Naive thymus-derived CD4-positive, alpha-beta T cell (primary cell): ENCODE results near the gene PBX1. TPM values are rescaled to one million over a fixed set of nuclear protein-coding genes. Genes with fewer than 3 reads are reported as not detected.
"Not testable (repeated sequence)": the region's sequence is repeated elsewhere in the genome, so short reads cannot be mapped to it uniquely, and the experiment has no call there.

Experiments used
- ATAC-seq: fragments of 150-1000 bp; cut with Tn5 transposase; 2 replicates; pipeline ENCODE4 v1.10.0; 2021; ENCODE audit warnings: mild to moderate bottlenecking, moderate library complexity
- CTCF ChIA-PET: fragments of 350-600 bp; sonication (Branson Sonifier 250); formaldehyde crosslinking; loops from one replicate; lab custom pipeline; 2021; ENCODE audit warnings: antibody characterized with exemption; lab: Charles Lee
- POLR2A ChIA-PET: fragments of 350-600 bp; sonication (Branson Sonifier 250); formaldehyde crosslinking; loops from one replicate; lab custom pipeline; 2021; ENCODE audit warnings: antibody characterized with exemption, inconsistent platforms; lab: Charles Lee
- DNase-seq, 9 donors: peaks; one replicate each; pipeline versions ENCODE4 v3.0.0 to v3.0.0-alpha.2; 2020 to 2022; ENCODE audit warnings: mixed read lengths in 1 of 9
- H3K27ac ChIP-seq: one replicate; pipeline ENCODE4 v1.7.0; 2013; ENCODE audit warnings: mild to moderate bottlenecking, low read depth, low read length, moderate library complexity
- H3K27me3 ChIP-seq, 2 donors: one replicate each; pipeline ENCODE4 v1.7.0; 2013; ENCODE audit warnings: low read length in 2 of 2, mild to moderate bottlenecking in 2 of 2, moderate library complexity in 2 of 2; ENCODE audit not compliant: control insufficient read depth in 2 of 2, insufficient read depth in 2 of 2
- H3K36me3 ChIP-seq, 3 experiments: 1 replicate in 2 of 3; 2 replicates in 1 of 3; pipeline ENCODE4 v1.7.0; 2013; ENCODE audit warnings: low read length in 3 of 3, mild to moderate bottlenecking in 3 of 3, moderate library complexity in 1 of 3; ENCODE audit not compliant: insufficient read depth in 3 of 3, control insufficient read depth in 2 of 3
- H3K4me1 ChIP-seq, 2 donors: one replicate each; pipeline ENCODE4 v1.7.0; 2013; ENCODE audit warnings: low read length in 2 of 2, mild to moderate bottlenecking in 2 of 2, moderate library complexity in 1 of 2; ENCODE audit not compliant: control insufficient read depth in 2 of 2, insufficient read depth in 2 of 2
- H3K4me3 ChIP-seq: 2 replicates; pipeline ENCODE4 v1.7.0; 2013; ENCODE audit warnings: mild to moderate bottlenecking, low read length
- H3K9me3 ChIP-seq, 3 experiments: 1 replicate in 2 of 3; 2 replicates in 1 of 3; pipeline ENCODE4 v1.7.0; 2013; ENCODE audit warnings: low read length in 3 of 3; ENCODE audit not compliant: control insufficient read depth in 2 of 3
- H3K27ac Mint-ChIP-seq, 9 donors: one replicate each; pipeline ENCODE4 v1.8.0; 2020 to 2022; ENCODE audit warnings: mixed read lengths in 9 of 9, mild to moderate bottlenecking in 8 of 9, moderate library complexity in 5 of 9, inconsistent platforms in 2 of 9
- H3K27me3 Mint-ChIP-seq, 5 donors: one replicate each; pipeline ENCODE4 v1.8.0; 2021 to 2022; ENCODE audit warnings: mixed read lengths in 5 of 5, mild to moderate bottlenecking in 1 of 5
- H3K36me3 Mint-ChIP-seq, 5 donors: one replicate each; pipeline ENCODE4 v1.8.0; 2020 to 2022; ENCODE audit warnings: mixed read lengths in 5 of 5, mild to moderate bottlenecking in 3 of 5, inconsistent platforms in 1 of 5
- H3K4me1 Mint-ChIP-seq, 7 donors: one replicate each; pipeline ENCODE4 v1.8.0; 2020 to 2022; ENCODE audit warnings: mixed read lengths in 7 of 7, mild to moderate bottlenecking in 3 of 7, inconsistent platforms in 1 of 7
- H3K4me3 Mint-ChIP-seq, 10 donors: one replicate each; pipeline ENCODE4 v1.8.0; 2020 to 2022; ENCODE audit warnings: mild to moderate bottlenecking in 10 of 10, mixed read lengths in 10 of 10, moderate library complexity in 6 of 10, inconsistent platforms in 2 of 10
- H3K9me3 Mint-ChIP-seq, 11 donors: one replicate each; pipeline ENCODE4 v1.8.0; 2020 to 2022; ENCODE audit warnings: mixed read lengths in 11 of 11, mild to moderate bottlenecking in 4 of 11, inconsistent platforms in 1 of 11, moderate library complexity in 1 of 11
- intact Hi-C, 2 donors: fragments of 100-400 bp; cut with micrococcal nuclease; formaldehyde crosslinking; loops; one replicate each; pipeline ENCODE4 v1.15.1; 2023
- polyA plus RNA-seq, 2 donors: library from polyadenylated mRNA; unstranded; fragments of 300-500 nt; fragmentation: Illumina TruSeq; gene quantifications; one replicate each; pipeline ENCODE4 v1.2.3, GENCODE V29; 2021
- total RNA-seq, 6 experiments: library from RNA in 5 of 6; stranded (reverse) in 5 of 6; gene quantifications; 1 replicate in 5 of 6; 2 replicates in 1 of 6; pipeline ENCODE4 v1.2.3 and lab custom pipeline; 2021 to 2026

Gene PBX1
- total and polyA plus RNA-seq, 7 experiments from 2014 or later: 0.02 to 2.9 (median 1.7) TPM; not detected in 1

DNA sequence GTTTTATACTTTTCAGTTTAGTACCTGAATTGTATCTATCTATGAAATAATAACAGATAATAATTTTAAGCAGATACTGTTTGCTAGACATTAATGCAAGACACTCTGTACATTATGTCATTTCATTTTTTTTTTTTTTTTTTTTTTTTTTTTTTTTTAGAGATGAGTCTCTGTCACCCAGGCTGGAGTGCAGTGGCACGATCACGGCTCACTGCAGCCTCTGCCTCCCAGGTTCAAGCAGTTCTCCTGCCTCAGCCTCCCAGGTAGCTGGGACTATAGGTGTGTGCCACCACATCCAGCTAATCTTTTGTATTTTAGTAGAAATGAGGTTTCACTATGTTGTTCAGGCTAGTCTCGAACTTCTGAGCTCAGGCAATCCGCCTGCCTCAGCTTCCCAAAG, 44.8 kb downstream of the PBX1 start:
- H3K27ac ChIP-seq, ATAC-seq, H3K4me3 Mint-ChIP-seq, POLR2A ChIA-PET, H3K4me1 ChIP-seq, H3K27me3 ChIP-seq, DNase-seq, H3K4me1 Mint-ChIP-seq, H3K36me3 Mint-ChIP-seq, H3K27ac Mint-ChIP-seq, H3K36me3 ChIP-seq, H3K9me3 Mint-ChIP-seq, H3K4me3 ChIP-seq, intact Hi-C loops, CTCF ChIA-PET, H3K27me3 Mint-ChIP-seq, H3K9me3 ChIP-seq: not testable (repeated sequence)

DNA sequence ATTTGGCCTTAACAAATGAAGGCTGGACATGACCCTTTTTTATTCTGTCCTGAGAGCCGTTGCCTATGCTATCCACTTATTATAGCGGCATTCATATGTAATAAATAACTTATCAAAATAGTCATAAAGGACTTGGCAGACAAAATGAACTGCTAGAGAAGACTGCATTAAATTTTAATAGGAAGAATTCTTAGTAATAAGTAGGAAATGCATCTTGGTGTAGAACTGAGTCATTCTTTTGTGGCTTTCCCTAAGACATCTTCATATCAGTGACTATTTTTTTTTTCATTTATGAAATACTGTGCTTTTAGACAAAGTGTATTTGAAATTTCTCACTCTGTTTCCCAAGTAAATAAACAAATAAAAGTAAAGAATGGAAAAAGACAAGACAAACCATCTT, 45.6 kb downstream of the PBX1 start:
- H3K27ac Mint-ChIP-seq: no peak overlapping the region
- H3K27me3 Mint-ChIP-seq: peaks cover 0 to 5% (median 0%) of the 10 kb centered on the region in 5 donors
- CTCF ChIA-PET: no interaction called here
- POLR2A ChIA-PET: no interaction called here
- no peaks in the 10 kb centered on the region for H3K4me1 ChIP-seq
- no peak overlapping the region for H3K27ac ChIP-seq
- H3K27me3 ChIP-seq: no peaks in the 10 kb centered on the region
- DNase-seq (no peak), ATAC-seq (no peak)
- H3K9me3 ChIP-seq: no peaks in the 10 kb centered on the region
- no peak overlapping the region for H3K4me3 ChIP-seq
- no peak overlapping the region for H3K4me3 Mint-ChIP-seq
- H3K9me3 Mint-ChIP-seq: no peaks in the 10 kb centered on the region
- H3K36me3 ChIP-seq: no peaks in the 10 kb centered on the region
- no peaks in the 10 kb centered on the region for H3K4me1 Mint-ChIP-seq
- intact Hi-C loops: no loop called here
- H3K36me3 Mint-ChIP-seq: no peaks in the 10 kb centered on the region

DNA sequence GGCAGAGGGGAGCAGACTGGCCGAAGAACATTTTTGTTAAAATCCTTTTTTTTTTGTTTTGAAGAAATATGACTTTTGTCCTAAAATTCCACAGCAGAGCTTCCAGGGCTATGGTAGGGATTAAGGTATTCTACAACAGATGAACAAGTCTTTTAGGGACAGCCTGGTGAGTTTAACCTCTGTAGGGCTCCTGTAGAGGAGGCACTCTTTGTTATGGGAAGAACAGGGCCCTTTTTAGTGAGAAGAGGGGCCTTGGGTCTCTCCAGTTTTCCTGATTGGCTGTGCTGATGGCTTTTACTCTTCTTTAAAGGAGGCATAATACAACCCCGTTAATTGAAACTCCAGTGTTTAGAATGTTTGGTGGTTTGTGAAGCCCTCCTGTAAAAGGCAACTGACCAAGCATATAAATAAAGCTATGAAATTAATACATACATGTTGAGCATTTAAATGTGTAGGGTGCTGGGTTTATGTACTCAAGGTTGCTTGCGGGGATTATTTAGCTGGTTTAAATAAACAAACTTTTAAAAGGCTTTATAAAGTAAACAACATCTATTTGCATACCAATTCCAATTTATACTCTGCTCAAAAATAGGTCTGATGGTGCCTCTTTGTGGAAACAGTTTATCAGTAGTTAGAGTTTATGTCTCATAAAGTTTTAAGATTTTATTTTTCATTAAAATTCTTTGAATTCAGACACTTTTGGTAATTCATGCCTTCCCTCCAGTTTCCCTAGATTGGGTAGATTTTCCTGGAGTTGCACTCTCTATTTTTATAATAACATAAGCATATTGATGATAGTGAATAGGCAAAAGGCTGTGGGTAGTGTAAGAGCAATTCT, 46.5 kb downstream of the PBX1 start:
- H3K36me3 Mint-ChIP-seq: no peaks in the 10 kb centered on the region
- CTCF ChIA-PET: no interaction called here
- Histone ChIP-seq H3K36me3 (no peaks in the 10 kb centered on the region), H3K27ac (no peak overlapping the region), H3K27me3 (no peaks in the 10 kb centered on the region), H3K9me3 (no peaks in the 10 kb centered on the region), H3K4me1 (no peaks in the 10 kb centered on the region), H3K4me3 (no peak overlapping the region)
- H3K4me1 Mint-ChIP-seq: no peaks in the 10 kb centered on the region
- intact Hi-C loops: no loop called here
- ATAC-seq (no peak), DNase-seq (no peak)
- H3K9me3 Mint-ChIP-seq: peaks cover 0 to 1% (median 0%) of the 10 kb centered on the region in 11 donors
- no peak overlapping the region for H3K4me3 Mint-ChIP-seq
- H3K27ac Mint-ChIP-seq: no peak overlapping the region
- POLR2A ChIA-PET: no interaction called here
- peaks cover 0 to 5% (median 0%) of the 10 kb centered on the region in 5 donors for H3K27me3 Mint-ChIP-seq

DNA sequence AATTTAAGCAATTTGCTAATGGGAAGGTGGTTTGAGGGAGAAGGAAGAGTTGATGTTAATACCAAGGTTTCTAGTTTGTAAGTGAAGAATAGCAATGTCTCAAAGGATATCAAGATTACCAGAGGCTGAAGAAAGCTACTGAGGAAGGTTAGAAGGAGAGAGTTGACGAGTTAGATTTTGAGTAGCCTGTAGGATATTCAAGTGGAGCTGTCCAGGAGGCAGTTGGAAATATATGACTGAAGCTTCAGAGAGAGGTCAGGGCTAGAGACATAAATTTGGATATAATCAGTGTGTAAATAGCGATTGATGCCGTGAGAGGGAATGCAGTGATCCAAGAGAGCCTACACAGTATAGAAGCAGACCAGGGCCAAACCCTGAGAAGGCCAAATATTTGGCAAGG, 48.4 kb downstream of the PBX1 start:
- CTCF ChIA-PET: no interaction called here
- intact Hi-C loops: no loop called here
- H3K27ac Mint-ChIP-seq: no peak overlapping the region

DNA sequence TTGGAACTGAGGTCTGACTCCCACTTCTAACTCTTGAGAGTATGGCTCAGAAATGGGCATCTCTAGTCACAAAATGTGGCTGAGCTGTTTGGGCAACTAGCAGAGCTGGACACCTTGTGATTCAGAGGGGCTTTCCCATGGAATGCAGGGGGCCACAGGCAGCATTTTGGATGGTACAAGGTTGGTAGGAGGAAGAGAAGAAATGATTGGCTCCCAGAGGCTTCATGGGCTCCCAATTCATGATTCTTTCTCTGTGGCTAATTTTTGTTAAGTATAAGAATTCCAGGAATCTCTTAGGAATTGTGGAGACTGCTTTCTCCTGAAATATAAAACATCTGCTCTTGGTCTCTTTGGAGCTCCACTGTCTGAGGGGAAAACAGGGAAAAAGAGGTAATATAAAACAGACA, 49.7 kb downstream of the PBX1 start:
- no peak for DNase-seq
- CTCF ChIA-PET: no interaction called here
- Histone ChIP-seq H3K9me3 (no peaks in the 10 kb centered on the region), H3K4me3 (no peak overlapping the region), H3K27me3 (no peaks in the 10 kb centered on the region), H3K4me1 (no peaks in the 10 kb centered on the region), H3K36me3 (no peaks in the 10 kb centered on the region), H3K27ac (no peak overlapping the region)
- POLR2A ChIA-PET: interaction anchor here (0.7 kb wide), 1 partner anchor 13 kb away, joined by 6 read pairs; no protein-coding TSS in a partner anchor
- intact Hi-C loops: no loop called here
- Mint-ChIP-seq H3K9me3 (peaks cover 0 to 1% (median 0%) of the 10 kb centered on the region in 11 donors), H3K4me1 (peaks cover 0 to 2% (median 0%) of the 10 kb centered on the region in 7 donors), H3K27me3 (peaks cover 0 to 5% (median 4%) of the 10 kb centered on the region in 5 donors), H3K27ac (no peak overlapping the region), H3K36me3 (no peaks in the 10 kb centered on the region), H3K4me3 (no peak overlapping the region)
- no peak for ATAC-seq

More for the DNA sequence above, 48.4 kb downstream of the PBX1 start:
- Histone ChIP-seq H3K27me3 (no peaks in the 10 kb centered on the region), H3K4me1 (no peaks in the 10 kb centered on the region), H3K27ac (no peak overlapping the region), H3K4me3 (no peak overlapping the region), H3K9me3 (no peaks in the 10 kb centered on the region), H3K36me3 (no peaks in the 10 kb centered on the region)
- peaks cover 0 to 1% (median 0%) of the 10 kb centered on the region in 11 donors for H3K9me3 Mint-ChIP-seq
- peaks cover 0 to 5% (median 0%) of the 10 kb centered on the region in 5 donors for H3K27me3 Mint-ChIP-seq
- no peak for DNase-seq
- H3K36me3 Mint-ChIP-seq: no peaks in the 10 kb centered on the region
- POLR2A ChIA-PET: no interaction called here
- no peaks in the 10 kb centered on the region for H3K4me1 Mint-ChIP-seq
- ATAC-seq: no peak
- H3K4me3 Mint-ChIP-seq: no peak overlapping the region

DNA sequence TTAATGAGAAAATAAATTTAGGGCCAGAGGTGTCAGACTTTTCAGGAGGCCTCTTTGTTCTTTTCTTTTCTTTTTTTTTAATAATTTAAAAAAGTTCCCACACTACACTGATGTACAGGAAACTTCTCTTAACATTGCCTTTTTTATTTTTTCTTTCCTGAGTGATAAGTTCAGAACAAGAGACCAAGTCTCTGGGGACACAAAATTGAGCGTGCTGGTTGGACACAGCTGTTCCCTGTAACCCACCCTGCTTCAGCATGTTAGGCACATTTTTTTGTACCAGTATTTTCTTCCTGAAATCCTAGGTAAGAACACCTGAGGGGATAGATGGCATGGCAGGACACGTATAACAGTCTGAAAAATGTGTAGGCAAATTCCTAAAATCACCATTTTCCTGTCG, 50.1 kb downstream of the PBX1 start:
- Mint-ChIP-seq H3K27me3 (peaks cover 0 to 5% (median 4%) of the 10 kb centered on the region in 5 donors), H3K27ac (no peak overlapping the region), H3K9me3 (peaks cover 0 to 1% (median 0%) of the 10 kb centered on the region in 11 donors), H3K36me3 (no peaks in the 10 kb centered on the region), H3K4me3 (no peak overlapping the region), H3K4me1 (peaks cover 0 to 2% (median 0%) of the 10 kb centered on the region in 7 donors)
- Histone ChIP-seq H3K27me3 (no peaks in the 10 kb centered on the region), H3K27ac (no peak overlapping the region), H3K9me3 (no peaks in the 10 kb centered on the region), H3K4me1 (no peaks in the 10 kb centered on the region), H3K4me3 (no peak overlapping the region), H3K36me3 (no peaks in the 10 kb centered on the region)
- POLR2A ChIA-PET: interaction anchor here (0.7 kb wide), 1 partner anchor 12 kb away, joined by 6 read pairs; no protein-coding TSS in a partner anchor
- ATAC-seq: no peak
- intact Hi-C loops: no loop called here
- CTCF ChIA-PET: no interaction called here
- no peak for DNase-seq
